Fibroblast of the conjunctiva (primary cell): Measurements from ENCODE around the gene GJD4.

Experiments
- DNase-seq: peaks from one replicate; pipeline ENCODE4 v3.0.0-alpha.2; 2010; ENCODE audit warnings: low read depth

GJD4 gene, protein sequence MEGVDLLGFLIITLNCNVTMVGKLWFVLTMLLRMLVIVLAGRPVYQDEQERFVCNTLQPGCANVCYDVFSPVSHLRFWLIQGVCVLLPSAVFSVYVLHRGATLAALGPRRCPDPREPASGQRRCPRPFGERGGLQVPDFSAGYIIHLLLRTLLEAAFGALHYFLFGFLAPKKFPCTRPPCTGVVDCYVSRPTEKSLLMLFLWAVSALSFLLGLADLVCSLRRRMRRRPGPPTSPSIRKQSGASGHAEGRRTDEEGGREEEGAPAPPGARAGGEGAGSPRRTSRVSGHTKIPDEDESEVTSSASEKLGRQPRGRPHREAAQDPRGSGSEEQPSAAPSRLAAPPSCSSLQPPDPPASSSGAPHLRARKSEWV

DNA sequence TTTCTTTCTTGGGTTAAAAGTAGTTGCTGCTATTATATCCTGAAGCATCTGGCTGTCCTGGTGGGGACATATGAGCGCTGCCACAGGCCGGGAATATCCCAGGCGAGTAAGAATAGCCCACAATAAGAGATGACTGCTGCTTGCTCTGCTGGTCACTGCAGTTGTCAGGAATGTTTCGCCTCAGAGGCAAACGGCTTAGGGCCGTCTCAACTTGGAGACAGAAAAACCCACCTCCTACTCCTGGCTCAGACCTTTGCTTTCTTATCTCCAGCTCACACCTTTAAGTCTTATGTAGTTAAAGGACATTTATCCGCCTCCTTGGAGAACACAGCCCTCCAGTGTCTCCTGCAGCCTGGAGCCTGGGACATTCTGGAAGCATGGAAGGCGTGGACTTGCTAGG, at the start of gene GJD4:
Gene GJD4, plus strand, starts transcription at position 151 of the 400 bp plus-strand sequence. Its CDS starts 227 bp downstream, at position 378.
- DNase-seq, result no peak

DNA sequence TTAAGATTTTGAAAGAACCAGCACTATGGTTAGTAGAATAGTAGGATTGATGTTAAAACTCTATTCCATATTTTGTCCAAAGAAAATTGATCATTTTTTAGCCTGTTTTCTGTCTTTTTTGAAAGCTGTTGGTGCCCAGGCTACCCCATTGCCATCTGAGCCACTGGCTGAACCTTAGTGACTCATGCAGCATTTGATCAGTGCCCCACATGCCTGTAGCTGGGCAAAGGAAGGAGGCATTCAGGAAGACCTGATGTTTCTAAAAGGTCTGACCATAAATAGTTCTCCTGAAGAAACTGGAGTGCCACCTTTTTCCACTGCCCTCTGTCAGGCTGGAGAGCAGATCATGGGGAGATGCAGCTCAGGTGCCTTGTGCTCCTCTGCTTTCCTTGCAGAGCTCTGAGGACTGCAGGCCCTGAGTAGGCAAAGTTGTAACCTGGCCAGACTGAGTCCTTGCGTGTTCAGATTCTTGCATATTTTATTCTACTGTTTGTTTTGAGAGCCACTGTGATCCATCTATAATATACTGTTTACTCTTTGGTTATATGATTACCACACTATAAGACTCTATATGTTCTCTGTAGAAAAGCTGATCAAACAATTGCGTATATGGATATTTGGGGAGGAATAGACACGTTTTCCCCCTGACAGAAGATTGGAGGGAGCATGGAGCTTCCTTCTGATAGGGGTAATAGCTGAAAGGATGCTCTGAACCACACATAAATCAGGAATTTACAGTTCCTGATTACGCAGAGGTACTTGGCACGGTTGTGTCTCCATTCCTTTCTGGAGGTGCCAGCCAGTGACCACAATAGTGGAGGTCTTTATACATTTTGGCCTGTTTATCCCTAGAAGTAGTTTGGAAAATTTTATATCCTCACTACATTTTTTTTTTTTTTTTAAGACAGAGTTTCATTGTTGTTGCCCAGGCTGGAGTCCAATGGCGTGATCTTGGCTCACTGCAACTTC, 48.9 kb upstream of the GJD4 start:
- no peak for DNase-seq

GRCh38 chr10:35558276-35558675, 46.9 kb upstream of the GJD4 start:
- no peak for DNase-seq

DNA sequence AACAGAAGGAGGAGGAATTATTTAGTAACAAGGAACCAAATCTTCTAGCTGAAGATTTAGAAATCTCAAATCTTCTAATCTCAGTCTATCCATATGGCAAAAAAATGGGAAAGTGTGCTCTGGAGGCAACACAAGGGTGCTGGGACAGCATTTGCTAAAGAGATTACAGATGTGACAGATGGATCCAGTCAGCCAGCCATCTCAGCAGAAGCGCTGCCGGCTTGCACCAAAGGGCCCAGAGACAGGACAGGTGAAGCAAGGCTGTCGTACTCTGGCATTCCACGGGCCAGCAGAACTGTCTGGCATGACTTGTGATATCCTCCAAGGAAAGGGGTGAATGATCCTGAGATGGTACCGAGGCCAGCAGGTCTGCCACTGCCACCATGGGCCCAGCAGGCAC, 45.7 kb upstream of the GJD4 start:
- no peak for DNase-seq

DNA sequence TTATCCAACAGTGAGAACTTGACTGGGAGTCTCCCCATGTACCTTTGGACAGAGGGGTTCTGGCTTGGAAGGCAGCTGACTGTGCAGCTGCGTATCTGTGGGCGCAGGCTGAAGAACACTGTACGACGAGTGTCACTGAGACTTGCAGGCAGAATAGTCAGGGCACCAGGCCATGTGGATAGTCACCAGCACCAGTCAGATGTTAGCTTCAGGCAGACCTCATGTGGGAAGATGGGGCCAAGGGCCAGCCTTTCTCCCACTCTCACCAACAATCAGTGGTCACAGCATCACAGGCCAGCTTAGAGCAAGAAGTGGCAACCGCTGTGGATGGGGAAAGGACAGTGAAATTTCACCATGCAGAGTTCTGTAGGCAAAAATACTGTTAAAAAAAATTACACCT, 43.4 kb upstream of the GJD4 start:
- DNase-seq, result no peak

DNA sequence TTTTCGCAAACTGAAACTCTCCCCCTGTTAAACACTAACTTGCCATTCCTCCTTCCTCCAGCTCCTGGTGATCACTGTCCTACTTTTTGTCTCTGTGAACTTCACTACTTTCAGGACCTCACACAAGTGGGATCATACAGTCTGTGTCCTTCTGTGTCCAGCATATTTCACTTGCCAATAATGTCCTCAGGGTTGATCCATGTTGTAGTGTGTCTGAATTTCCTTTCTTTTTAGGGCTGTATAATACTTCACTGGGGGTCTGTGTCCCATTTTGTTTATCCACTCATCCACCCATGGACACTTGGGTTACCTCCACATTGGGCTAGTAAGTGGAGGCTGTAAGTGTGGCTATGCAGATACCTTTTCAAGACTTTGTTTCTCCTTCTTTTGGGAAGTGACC, 42.7 kb upstream of the GJD4 start:
- DNase-seq, result no peak

DNA sequence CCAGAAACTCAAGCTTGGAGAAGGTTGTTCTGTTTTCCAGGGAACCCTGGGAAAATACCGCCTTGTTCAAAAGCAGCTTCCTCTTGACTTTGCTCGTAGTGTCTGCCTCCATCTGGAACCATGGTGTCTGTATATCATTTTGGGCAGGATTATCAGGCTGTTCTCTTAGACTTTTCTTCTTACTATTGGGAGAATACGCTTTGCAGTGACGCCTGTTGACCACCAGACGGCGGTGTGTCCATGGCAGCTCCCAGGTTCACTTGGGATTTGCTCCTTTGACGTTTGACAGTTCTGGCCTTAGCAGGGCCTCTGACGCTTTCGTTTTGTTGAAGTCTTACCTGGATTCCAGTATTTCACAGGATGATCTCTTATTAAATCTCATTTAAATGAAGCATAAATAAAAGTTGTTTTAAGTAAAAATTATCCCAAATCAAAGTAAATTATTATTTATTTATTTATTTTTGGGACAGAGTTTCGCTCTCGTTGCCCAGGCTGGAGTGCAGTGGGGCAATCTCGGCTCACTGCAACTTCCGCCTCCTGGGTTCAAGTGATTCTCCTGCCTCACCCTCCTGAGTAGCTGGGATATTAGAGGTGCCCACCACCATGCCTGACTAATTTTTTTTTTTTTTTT, 41.8 kb upstream of the GJD4 start:
- DNase-seq, result peak; percentile 67

- DNase-seq, result no peak
Observed at GRCh38 chr10:35564341-35564968, 40.7 kb upstream of the GJD4 start.

GRCh38 chr10:35565602-35566081, 39.5 kb upstream of the GJD4 start:
- DNase-seq, result no peak

GRCh38 chr10:35567951-35568350, 37.2 kb upstream of the GJD4 start:
- DNase-seq, result no peak

GRCh38 chr10:35568483-35569015, 36.6 kb upstream of the GJD4 start:
- no peak for DNase-seq

GRCh38 chr10:35569111-35569707, 35.9 kb upstream of the GJD4 start:
- DNase-seq, result no peak

DNA sequence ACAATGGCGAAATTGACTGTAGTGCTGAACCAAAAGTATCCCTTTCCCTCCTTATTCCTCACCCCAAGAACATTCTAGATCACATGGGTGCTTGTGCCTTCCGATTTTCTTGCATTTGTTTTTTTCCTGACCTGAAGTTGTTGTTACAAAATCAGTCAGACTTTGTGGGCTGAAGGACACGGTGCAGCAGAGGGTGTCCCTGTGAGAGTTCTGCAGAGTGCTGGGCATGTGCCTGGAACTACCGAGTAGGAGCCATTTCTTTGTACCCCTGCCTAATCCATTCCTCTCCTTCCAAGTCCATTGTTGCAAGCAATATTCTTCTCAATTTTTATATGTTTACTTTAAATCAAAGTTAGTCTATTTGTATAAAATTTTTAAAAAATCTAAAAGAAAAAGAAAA, 35.3 kb upstream of the GJD4 start:
- DNase-seq, result no peak

DNA sequence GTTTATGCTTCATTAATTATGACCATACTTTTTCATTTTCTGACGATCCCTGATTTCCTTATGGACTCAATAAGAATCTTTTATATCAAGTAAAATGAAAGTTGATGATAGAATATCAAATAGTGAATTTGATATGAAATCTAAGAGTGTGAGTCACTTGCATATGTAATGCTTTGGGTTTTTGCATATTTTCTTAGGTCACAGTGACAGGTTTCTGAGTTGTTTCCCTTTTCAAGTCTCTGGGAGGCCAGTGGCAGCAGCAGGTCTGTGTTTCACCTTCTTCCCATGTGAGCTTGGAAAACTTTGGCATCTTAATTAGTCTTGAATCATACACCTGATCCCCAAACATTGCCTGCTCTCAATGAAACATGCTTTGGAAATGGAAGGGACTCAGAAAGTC, 34.7 kb upstream of the GJD4 start:
- DNase-seq, result no peak

GRCh38 chr10:35572583-35572982, 32.6 kb upstream of the GJD4 start:
- DNase-seq, result no peak

- DNase-seq, result no peak
Observed at GRCh38 chr10:35573796-35574195, 31.3 kb upstream of the GJD4 start.

DNA sequence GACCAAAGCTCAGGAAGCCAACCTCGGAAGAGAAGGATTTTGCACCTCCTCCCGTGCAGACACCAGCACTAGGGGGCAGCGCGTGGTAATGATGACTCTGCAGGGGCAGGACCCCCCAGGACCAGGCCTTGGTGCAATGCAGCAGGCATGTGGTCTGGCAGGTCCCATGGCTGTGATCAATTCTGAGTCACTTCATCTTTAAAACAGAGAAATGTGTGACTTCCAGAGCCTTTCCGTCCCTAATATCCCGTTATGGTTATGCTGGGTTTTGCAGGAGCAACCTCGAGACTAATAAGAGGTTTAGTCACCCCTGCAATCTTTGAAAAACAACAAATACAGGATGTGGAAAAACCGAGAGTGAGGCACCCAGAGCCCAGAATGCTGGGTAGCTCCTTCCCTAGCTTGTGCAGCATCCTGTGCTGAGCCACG, 30.2 kb upstream of the GJD4 start:
- peak; percentile 32 for DNase-seq

DNA sequence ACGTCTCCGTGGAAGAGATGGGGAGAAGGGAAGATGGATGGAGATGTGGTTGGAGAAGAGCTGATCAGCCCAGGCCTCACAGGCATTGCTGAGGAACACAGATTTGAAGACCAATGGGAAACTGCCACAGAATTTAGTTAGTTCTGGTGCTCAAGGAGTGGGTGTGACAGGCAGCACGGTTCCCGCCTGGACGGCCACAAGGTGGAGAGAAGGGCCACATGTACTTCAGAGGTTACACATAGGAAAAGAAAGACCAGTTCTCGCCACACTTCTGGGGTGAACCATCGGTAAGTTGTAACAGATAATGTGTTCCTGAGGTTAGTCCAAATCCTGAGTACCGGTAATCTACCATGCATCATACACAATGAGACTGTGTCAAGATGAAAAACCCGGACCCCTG, 29.5 kb upstream of the GJD4 start:
- DNase-seq, result no peak

DNA sequence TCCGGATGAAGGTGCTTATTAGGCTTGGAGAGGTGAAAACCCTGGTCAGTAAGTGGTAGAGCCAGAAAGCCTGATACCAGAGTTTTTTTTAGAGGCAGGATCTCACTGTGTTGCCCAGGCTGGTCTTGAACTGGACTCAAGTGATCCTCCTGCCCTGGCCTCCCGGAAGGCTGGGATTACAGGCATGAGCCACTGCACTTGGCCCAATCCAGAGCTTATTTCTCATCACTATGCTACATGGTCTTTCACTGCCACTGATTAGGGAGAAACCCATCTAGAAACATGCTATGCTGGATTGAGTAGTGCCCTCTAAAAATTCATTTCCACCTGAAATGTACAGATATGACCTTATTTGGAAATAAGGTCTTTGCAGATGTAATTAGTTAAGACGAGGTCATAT, 28.4 kb upstream of the GJD4 start:
- no peak for DNase-seq

DNA sequence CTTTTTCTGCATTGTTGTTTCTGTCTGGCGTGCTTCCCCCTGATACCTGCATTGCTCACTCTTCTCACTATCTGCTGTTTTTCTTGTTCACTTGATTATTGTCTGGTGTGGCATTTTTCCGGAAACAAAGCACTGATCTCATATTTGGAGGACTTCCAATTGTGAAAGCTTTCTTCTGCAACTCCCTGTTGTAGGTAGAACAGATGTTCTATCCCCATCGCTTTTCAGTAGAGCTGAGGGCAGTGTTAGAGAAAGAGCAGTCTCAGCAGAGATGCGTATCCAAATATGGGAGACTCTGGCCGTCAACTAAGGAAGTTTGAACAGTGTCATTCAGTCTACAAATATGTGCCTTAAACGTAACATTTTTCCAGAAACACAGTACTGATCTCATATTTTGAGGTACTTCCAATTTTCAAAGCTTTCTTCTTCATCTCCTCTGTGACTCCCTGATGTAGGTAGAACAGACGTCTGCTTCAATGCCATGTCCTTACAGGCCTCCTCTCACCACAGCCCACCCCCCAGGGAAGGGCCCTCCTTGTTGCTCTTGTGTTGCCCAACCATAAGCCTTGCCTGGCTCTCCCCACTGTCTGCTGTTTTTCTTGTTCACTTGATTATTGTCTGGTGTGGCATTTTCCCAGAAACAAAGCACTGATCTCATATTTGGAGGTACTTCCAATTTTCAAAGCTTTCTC, 27.1 kb upstream of the GJD4 start:
- no peak for DNase-seq

DNA sequence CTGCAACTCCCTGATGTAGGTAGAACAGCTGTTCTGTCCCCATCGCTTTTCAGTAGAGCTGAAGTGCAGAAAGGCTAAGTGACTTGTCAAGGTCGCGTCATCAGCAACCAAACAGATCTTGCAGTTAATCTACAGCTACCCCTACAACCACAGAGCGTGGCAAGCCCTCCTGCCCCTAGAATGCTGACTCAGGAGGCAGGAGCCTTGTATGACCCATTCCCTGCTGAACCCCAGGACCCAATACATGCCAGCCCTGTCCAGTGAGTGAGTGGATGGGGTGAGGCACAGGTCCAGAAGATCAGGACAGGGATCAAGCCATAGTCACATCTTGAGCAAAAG, 26.6 kb upstream of the GJD4 start:
- DNase-seq, result no peak
